ENCODE results near the gene TRIM46.
A peak's percentile ranks its signal among the peaks of the same experiment; 100 is the strongest.

Gene TRIM46

GRCh38 chr1:155200920-155201319 is 27.3 kb downstream of the TRIM46 start:
- TF ChIP-seq CTCF (conservative IDR thresholded peaks at IDR 0.05; ENCODE audit: low read depth, low read length): no peak
- H3K27me3 ChIP-seq (ENCODE audit: insufficient read depth, low read depth): no peaks in the 10 kb centered on the region
- H3K79me2 ChIP-seq (ENCODE audit: insufficient read depth, low read depth): no peaks in the 10 kb centered on the region
- H3K36me3 ChIP-seq (ENCODE audit: insufficient read depth): no peaks in the 10 kb centered on the region
- no peaks in the 10 kb centered on the region for H4K20me1 ChIP-seq (ENCODE audit: insufficient read depth)
- no peak overlapping the region for H3K4me2 ChIP-seq
- H3K4me3 ChIP-seq (IDR thresholded peaks at IDR 0.05; ENCODE audit: insufficient read depth, low read depth, low read length): no peak overlapping the region
- H3K27ac ChIP-seq: no peak overlapping the region
- no peaks in the 10 kb centered on the region for H3K4me1 ChIP-seq (ENCODE audit: low read depth, poor library complexity, severe bottlenecking)
- no peak overlapping the region for H2AFZ ChIP-seq (ENCODE audit: low read depth)
- no peak overlapping the region for H3K9ac ChIP-seq

DNA sequence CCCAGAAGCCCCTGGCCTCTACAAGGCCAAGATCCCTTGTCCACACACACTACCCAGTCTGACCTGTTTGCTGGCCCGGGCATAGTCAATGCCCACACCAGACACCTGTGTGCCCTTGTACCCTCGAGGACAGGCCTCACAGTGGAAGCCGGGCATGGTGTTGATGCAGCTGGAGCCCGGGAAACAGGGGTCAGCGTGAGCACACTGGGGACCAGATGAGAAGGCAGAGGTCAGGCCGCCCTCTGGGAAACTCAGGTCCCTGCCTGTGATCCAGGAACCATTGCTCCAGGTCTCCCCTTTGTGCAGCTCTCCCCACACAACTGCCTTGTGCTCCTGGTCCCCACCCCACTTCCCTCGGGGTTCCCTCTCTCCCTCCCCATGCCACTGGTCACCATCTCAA is 28.5 kb downstream of the TRIM46 start:
- H3K4me3 ChIP-seq (IDR thresholded peaks at IDR 0.05; ENCODE audit: insufficient read depth, low read depth, low read length): no peak overlapping the region
- H2AFZ ChIP-seq (ENCODE audit: low read depth): no peak overlapping the region
- no peak overlapping the region for H3K9ac ChIP-seq
- H4K20me1 ChIP-seq (ENCODE audit: insufficient read depth): no peaks in the 10 kb centered on the region
- no peaks in the 10 kb centered on the region for H3K27me3 ChIP-seq (ENCODE audit: insufficient read depth, low read depth)
- H3K4me1 ChIP-seq (ENCODE audit: low read depth, poor library complexity, severe bottlenecking): peaks cover 8% of the 10 kb centered on the region
- no peak for TF ChIP-seq CTCF (conservative IDR thresholded peaks at IDR 0.05; ENCODE audit: low read depth, low read length)
- H3K4me2 ChIP-seq: no peak overlapping the region
- no peaks in the 10 kb centered on the region for H3K36me3 ChIP-seq (ENCODE audit: insufficient read depth)
- no peak overlapping the region for H3K27ac ChIP-seq
- no peaks in the 10 kb centered on the region for H3K79me2 ChIP-seq (ENCODE audit: insufficient read depth, low read depth)

DNA sequence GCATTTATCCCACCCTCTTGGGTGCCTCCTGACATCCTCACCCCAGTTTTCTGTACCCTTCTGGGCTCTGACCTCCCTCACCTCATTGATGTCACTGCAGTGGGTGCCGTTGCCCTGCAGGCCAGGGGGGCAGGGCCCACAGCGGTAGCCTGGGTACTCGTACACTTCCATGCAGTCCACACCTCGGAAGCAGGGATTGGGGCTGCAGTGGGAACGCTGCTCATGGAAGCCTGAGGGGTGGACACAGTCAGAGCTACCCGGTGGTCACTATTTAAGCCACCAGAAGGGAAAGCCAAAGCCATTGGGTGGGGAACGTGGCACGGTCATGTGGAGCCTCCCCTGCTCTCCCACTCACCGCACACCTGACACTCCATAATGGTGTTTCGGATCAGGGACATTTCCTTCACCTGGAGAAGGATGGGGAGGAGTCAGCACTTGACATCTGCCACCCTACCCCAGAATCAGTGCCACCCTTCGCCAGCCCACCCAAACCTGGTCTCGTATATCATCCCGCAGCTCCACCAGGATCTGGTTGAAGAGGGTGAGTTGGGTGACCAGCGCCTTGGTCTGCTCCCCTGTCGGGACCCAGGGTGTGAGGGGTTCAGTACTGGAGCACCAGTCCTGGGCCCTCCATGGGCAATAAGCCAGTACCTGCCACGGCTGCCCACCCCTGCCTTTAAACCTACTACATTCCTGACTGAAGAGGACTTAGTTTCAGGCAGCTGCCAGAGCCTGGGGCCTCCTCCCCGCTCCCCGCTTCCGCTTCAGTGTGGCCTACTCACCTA is 29.3 kb downstream of the TRIM46 start:
- TF ChIP-seq CTCF (conservative IDR thresholded peaks at IDR 0.05; ENCODE audit: low read depth, low read length): no peak
- no peaks in the 10 kb centered on the region for H3K36me3 ChIP-seq (ENCODE audit: insufficient read depth)
- H3K9ac ChIP-seq: no peak overlapping the region

DNA sequence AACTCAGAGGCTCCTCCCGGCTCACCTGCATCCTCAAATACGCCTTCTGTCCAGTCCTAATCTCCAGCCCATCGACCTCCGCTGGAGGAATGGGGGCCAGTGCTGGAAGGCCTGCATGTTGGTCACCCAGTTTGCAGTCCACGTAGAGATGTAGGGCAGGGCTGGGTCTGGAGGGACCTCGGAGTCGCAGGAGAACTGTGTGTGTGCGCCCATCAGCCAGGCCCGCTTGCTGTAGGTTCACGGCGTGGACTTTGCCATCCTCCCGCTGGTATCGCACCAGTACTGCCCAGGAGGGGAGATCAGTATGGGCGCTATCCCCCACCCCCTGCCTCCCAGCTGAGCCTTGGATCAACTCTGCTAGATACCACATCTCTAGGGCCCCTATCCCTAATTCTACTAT is 31.4 kb downstream of the TRIM46 start:
- Histone ChIP-seq H3K36me3 (ENCODE audit: insufficient read depth) (no peaks in the 10 kb centered on the region), H4K20me1 (ENCODE audit: insufficient read depth) (no peaks in the 10 kb centered on the region), H3K4me2 (no peak overlapping the region), H3K4me3 (IDR thresholded peaks at IDR 0.05; ENCODE audit: insufficient read depth, low read depth, low read length) (no peak overlapping the region), H3K79me2 (ENCODE audit: insufficient read depth, low read depth) (0 out of 2 replicates have a peak, but pooled peaks cover 5% of the 10 kb centered on the region), H3K27ac (no peak overlapping the region), H2AFZ (ENCODE audit: low read depth) (no peak overlapping the region), H3K27me3 (ENCODE audit: insufficient read depth, low read depth) (no peaks in the 10 kb centered on the region), H3K4me1 (ENCODE audit: low read depth, poor library complexity, severe bottlenecking) (peaks cover 26% of the 10 kb centered on the region), H3K9ac (no peak overlapping the region)
- TF ChIP-seq CTCF (conservative IDR thresholded peaks at IDR 0.05; ENCODE audit: low read depth, low read length): 0 out of 2 replicates have a peak, but pooled peaks have one; percentile 4

More for the DNA sequence above, 29.3 kb downstream of the TRIM46 start:
- no peak overlapping the region for H3K4me3 ChIP-seq (IDR thresholded peaks at IDR 0.05; ENCODE audit: insufficient read depth, low read depth, low read length)
- no peaks in the 10 kb centered on the region for H3K79me2 ChIP-seq (ENCODE audit: insufficient read depth, low read depth)
- H4K20me1 ChIP-seq (ENCODE audit: insufficient read depth): no peaks in the 10 kb centered on the region
- no peak overlapping the region for H3K4me2 ChIP-seq
- peaks cover 16% of the 10 kb centered on the region for H3K4me1 ChIP-seq (ENCODE audit: low read depth, poor library complexity, severe bottlenecking)
- no peak overlapping the region for H3K27ac ChIP-seq
- no peaks in the 10 kb centered on the region for H3K27me3 ChIP-seq (ENCODE audit: insufficient read depth, low read depth)
- H2AFZ ChIP-seq (ENCODE audit: low read depth): no peak overlapping the region
